D721Med (cell line): ENCODE measurements around the gene PRODH2.

Experiments used
- DNase-seq: peaks from one replicate; pipeline ENCODE4 v3.0.0; 2011; ENCODE audit warnings: low spot score; ENCODE audit not compliant: insufficient read length
- FAIRE-seq: peaks from 2 replicates; lab custom pipeline; 2011; peaks lifted over from hg19 to GRCh38; lab: Jason Lieb, UNC
- CTCF ChIP-seq: IDR thresholded peaks from 2 replicates; pipeline ENCODE4 v1.5.1; 2012; ENCODE audit warnings: mild to moderate bottlenecking, control low read depth; ENCODE audit not compliant: insufficient read depth; ENCODE audit errors: missing control alignments

Gene PRODH2

GRCh38 chr19:35812220-35813042 is at the start of gene PRODH2:
TSS of gene PRODH2 (minus strand) at chr19:35812845. CDS start at chr19:35812805, 40 bp downstream.
- no peak for TF ChIP-seq CTCF
- FAIRE-seq (no peak), DNase-seq (no peak)

- no peak for DNase-seq
- TF ChIP-seq CTCF = no peak
- no peak for FAIRE-seq
These were observed 49.1 kb upstream of the PRODH2 start for GRCh38 chr19:35861640-35862160.

- no peak for FAIRE-seq
- no peak for DNase-seq
These were observed 48.4 kb upstream of the PRODH2 start for GRCh38 chr19:35860818-35861639.

GRCh38 chr19:35860436-35860817 is 47.8 kb upstream of the PRODH2 start:
- no peak for FAIRE-seq
- no peak for DNase-seq
- no peak for TF ChIP-seq CTCF

More at GRCh38 chr19:35860818-35861639, 48.4 kb upstream of the PRODH2 start:
- TF ChIP-seq CTCF = no peak

GRCh38 chr19:35859414-35859813 is 46.8 kb upstream of the PRODH2 start:
- FAIRE-seq (no peak), DNase-seq (no peak)
- no peak for TF ChIP-seq CTCF

GRCh38 chr19:35858311-35858710 is 45.7 kb upstream of the PRODH2 start:
- TF ChIP-seq CTCF = no peak
- FAIRE-seq = no peak
- DNase-seq = no peak
